Retina (tissue), 1 donor: ENCODE data around the gene PRPSAP1.

Source experiments
- DNase-seq: peaks from one replicate; pipeline ENCODE4 v3.0.0-alpha.2; 2016

PRPSAP1 gene

DNA sequence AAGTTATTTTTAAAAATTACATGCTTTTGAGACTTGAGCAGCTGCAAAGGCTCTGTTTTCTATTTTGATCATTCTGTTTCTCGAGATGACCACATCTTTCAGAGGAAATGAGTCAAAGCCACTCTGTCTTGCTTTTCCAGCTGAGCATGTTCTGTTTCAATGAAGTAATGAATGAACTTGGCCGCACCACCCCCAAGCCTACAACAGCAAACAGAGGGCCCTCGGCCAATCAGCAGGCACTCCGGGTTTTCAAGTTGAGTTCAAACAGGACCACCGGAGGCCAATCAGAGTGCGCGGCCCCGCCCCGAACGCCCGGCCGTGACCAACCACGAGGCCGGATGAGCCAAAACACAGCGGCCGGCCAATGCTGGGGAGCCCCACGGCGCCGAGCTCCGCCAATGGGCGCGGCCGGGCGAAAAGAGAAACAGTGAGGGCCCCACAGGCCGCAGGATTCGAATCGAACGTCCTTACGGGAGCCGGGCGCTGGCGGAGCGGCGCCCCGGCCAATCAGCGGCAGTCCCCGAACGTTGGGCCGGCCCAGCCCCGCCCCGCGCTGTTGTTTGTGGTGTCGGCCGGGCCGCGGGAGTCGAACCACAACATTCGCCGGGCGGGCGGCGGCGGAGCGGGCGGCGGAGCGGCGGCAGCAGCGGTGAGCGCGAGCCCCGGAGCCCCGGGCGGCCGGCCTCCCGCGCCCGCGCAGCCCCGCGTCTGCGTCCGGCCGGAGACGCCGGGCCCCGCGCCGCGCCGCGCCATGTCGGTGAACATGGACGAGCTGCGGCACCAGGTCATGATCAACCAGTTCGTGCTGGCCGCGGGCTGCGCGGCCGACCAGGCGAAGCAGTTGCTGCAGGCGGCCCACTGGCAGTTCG is 88.7 kb downstream of the PRPSAP1 start, which contains the start of gene UBALD2:
TSS of gene UBALD2 (plus strand) at position 594 of the 869 bp plus-strand sequence. CDS start at position 752, 158 bp downstream.
- DNase-seq = peak; percentile 99

DNA sequence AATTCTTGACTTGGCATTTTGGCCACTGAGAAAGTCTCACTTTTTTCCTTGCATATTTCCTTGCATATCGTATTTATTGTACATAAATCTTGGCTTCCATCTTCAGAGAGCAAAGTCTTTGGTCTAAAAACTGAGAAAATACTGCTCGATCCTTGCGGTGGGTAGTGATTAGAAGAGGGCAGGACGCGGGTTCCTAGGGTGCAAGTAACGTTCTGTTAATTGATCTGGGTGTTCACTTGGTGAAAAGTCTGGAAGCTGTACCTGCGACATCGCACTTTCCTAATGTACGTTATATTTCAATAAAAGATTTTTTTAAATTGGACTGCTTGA is 89.3 kb downstream of the PRPSAP1 start:
- no peak for DNase-seq

DNA sequence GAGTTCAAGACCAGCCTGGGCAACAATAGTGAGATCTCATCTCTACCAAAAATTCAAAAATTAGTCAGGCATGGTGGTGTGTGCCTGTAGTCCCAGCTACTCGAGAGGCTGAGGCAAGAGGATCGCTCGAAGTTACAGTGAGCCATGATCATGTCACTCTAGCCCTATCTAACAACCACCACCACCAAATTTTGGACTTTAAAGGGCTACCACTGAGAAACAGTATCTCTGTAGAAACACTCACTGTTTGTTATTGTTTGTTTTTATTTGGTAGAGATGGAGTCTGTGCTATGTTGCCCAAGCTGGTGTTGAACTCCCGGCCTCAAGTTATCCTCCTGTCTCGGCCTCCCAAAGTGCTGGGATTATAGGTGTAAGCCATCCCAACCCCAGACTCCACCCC is 89.8 kb downstream of the PRPSAP1 start:
- no peak for DNase-seq

DNA sequence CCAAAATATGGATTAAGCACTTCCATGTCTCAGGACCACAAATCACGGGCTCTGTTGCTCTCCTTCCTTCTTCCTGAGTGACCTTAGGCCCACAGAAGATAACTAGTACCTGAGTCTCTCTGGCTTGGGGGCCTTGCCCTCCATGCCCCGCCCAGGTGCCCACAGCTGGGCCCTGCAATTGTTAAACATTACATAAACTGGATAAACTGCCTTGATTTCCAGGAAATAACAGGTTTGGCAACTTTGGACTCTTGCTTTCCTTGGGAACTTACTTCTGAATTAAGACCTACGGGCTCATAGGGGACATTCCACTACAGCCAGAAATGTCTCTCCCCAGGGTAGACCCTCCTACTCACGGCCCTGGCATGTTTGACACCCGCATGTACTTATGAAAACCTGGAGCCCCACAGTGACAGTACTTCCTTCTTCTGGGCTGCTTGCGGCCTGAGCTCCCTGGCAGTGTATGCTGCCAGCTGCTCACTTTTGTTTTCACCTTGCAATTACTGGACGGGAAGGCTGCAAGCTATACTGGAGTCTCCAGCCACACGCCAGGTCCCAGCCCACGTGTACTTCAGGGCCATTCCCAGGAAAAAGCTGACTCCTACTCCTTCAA is 90.9 kb downstream of the PRPSAP1 start:
- no peak for DNase-seq

DNA sequence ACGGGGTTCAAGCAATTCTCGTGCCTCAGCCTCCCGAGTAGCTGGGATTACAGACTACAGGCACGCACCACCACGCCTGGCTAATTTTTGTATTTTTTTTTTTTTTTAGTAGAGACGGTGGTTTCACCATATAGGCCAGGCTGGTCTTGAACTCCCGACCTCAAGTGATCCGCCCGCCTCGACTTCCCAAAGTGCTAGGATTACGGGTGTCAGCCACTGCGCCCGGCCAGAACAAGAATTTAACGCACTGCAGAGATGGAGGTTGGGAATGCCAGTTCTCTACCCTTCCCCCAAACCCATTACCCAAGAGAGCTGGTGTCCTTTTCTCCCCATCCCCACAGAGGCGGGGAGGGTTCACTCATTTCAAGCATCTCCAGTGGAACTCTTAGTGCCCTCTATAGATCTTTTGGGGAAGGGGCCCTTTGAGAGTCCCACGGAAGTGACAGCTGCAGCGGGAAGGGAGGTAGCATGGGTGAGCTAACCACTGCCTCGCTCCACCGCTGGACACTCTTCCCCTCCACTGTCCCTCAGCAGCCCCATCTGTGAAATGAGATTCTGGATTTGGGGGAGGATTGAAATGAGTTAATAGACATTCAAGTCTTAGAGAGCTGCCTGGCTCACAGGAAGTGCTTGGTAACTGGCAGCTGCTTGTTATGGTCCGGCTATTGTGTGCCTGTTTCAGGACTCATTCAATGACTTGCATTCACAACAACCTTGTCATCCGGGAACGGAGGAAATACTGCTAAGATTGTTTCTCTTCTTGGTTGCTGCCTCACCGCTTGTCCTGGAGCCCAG is 92.1 kb downstream of the PRPSAP1 start:
- no peak for DNase-seq

DNA sequence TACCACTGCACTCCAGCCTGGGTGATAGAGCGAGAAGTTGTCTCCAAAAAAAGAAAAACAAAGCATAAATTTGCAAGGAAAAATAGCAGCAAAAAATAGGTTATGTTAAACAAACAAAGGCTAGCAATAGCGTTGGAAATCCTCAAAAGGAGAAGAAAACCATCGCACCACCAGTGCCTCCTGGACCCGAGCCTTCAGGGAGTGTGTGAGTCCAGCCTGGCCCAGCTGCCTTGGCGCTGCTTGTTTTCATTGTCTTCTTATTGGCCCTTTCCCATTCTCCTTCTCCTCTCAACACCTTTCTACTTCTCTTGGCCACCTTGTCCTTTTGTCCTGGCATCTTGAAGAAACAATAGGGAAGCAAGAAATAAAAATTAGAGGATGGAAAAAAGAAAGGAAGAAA is 93.0 kb downstream of the PRPSAP1 start:
- no peak for DNase-seq

DNA sequence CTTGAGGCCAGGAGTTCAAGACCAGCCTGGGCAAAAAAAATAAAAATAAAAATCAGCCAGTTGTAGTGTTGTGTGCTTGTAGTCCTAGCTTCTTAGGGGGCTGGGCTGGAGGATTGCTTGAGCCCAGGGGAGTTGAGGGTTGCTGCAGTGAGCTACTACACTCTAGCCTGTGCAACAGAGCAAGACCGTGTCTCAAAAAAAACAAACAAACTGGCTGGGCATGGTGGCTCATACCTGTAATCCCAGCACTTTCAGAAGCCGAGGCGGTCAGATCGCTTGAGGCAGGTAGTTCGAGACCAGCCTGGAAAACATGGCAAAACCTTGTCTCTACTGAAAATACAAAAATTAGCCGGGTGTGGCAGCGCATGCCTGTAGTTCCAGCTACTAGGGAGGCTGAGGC is 93.5 kb downstream of the PRPSAP1 start:
- DNase-seq = no peak
